Neural progenitor cell (in vitro differentiated cells): ENCODE results near the gene TICRR. TPM values are rescaled to one million over a fixed set of nuclear protein-coding genes. Genes with fewer than 3 reads are reported as not detected.

ENCODE experiments used
- DNase-seq: peaks from one replicate; pipeline ENCODE4 v3.0.0-alpha.2; 2016; ENCODE audit warnings: low spot score
- H2AFZ ChIP-seq: fragments of 200-600 bp; sonication (generic); replicated peaks from 2 replicates; pipeline ENCODE4 v1.6.1; 2016; ENCODE audit warnings: antibody characterized with exemption
- H3F3A ChIP-seq: fragments of 200-600 bp; sonication (generic); 2 replicates; pipeline ENCODE4 v1.6.1; 2016; ENCODE audit warnings: antibody characterized with exemption, low read depth
- H3K27ac ChIP-seq: fragments of 200-600 bp; sonication (generic); 2 replicates; pipeline ENCODE4 v1.5.1; 2016; ENCODE audit warnings: mild to moderate bottlenecking
- H3K27me3 ChIP-seq: fragments of 200-600 bp; sonication (generic); 2 replicates; pipeline ENCODE4 v1.6.1; 2016; ENCODE audit warnings: mild to moderate bottlenecking, moderate library complexity
- H3K36me3 ChIP-seq: fragments of 200-600 bp; sonication (generic); 2 replicates; pipeline ENCODE4 v1.5.1; 2016
- H3K4me1 ChIP-seq: fragments of 200-600 bp; sonication (generic); 2 replicates; pipeline ENCODE4 v1.6.1; 2016; ENCODE audit warnings: mixed run types
- H3K4me2 ChIP-seq: fragments of 200-600 bp; sonication (generic); 2 replicates; pipeline ENCODE4 v1.6.1; 2016
- H3K4me3 ChIP-seq: fragments of 200-600 bp; sonication (generic); 2 replicates; pipeline ENCODE4 v1.5.1; 2016
- H3K79me2 ChIP-seq: fragments of 200-600 bp; sonication (generic); 2 replicates; pipeline ENCODE4 v1.6.1; 2016; ENCODE audit warnings: low read depth
- H3K9ac ChIP-seq: fragments of 200-600 bp; sonication (generic); 2 replicates; pipeline ENCODE4 v1.6.1; 2016
- H3K9me3 ChIP-seq: fragments of 200-600 bp; sonication (generic); 2 replicates; pipeline ENCODE4 v1.5.1; 2016; ENCODE audit warnings: low read depth
- H4K20me1 ChIP-seq: fragments of 200-600 bp; sonication (generic); 2 replicates; pipeline ENCODE4 v1.6.1; 2016; ENCODE audit warnings: low read depth
- H3K27ac Mint-ChIP-seq: 3 replicates; pipeline ENCODE4 v1.8.0; 2021; ENCODE audit warnings: mixed read lengths
- H3K27me3 Mint-ChIP-seq: 2 replicates; pipeline ENCODE4 v1.8.0; 2022; ENCODE audit warnings: low read depth, mild to moderate bottlenecking, inconsistent platforms, moderate library complexity, mixed read lengths; ENCODE audit not compliant: insufficient read depth
- H3K36me3 Mint-ChIP-seq: 3 replicates; pipeline ENCODE4 v1.8.0; 2021; ENCODE audit warnings: mixed read lengths
- H3K4me1 Mint-ChIP-seq: 3 replicates; pipeline ENCODE4 v1.8.0; 2021; ENCODE audit warnings: mixed read lengths
- H3K4me3 Mint-ChIP-seq: 3 replicates; pipeline ENCODE4 v1.8.0; 2021; ENCODE audit warnings: mild to moderate bottlenecking, moderate library complexity, mixed read lengths
- H3K9me3 Mint-ChIP-seq: 3 replicates; pipeline ENCODE4 v1.8.0; 2020; ENCODE audit warnings: mixed read lengths
- EZH2 ChIP-seq: fragments of 200-600 bp; sonication (generic); IDR thresholded peaks from 2 replicates; pipeline ENCODE4 v1.6.1; 2017; ENCODE audit warnings: antibody characterized with exemption, mild to moderate bottlenecking, moderate library complexity
- EZH2phosphoT487 ChIP-seq: fragments of 200-600 bp; sonication (generic); IDR thresholded peaks from 2 replicates; pipeline ENCODE4 v1.6.1; 2017; ENCODE audit warnings: antibody characterized with exemption
- total RNA-seq: library from RNA; depleted of rRNA; stranded (reverse); fragments of >200 nt; gene quantifications from 2 replicates; pipeline ENCODE4 v1.2.3, GENCODE V29; 2015; ENCODE audit warnings: low replicate concordance
- TF ChIP-seq, protein P1 (sequence below): fragments of 200-600 bp; sonication (generic); IDR thresholded peaks from 2 replicates; pipeline ENCODE4 v1.5.1; 2017; ENCODE audit warnings: antibody characterized with exemption, mild to moderate bottlenecking

The TICRR gene
- total RNA-seq, 1 donor from 2014 or later, result 19.6 TPM

DNA sequence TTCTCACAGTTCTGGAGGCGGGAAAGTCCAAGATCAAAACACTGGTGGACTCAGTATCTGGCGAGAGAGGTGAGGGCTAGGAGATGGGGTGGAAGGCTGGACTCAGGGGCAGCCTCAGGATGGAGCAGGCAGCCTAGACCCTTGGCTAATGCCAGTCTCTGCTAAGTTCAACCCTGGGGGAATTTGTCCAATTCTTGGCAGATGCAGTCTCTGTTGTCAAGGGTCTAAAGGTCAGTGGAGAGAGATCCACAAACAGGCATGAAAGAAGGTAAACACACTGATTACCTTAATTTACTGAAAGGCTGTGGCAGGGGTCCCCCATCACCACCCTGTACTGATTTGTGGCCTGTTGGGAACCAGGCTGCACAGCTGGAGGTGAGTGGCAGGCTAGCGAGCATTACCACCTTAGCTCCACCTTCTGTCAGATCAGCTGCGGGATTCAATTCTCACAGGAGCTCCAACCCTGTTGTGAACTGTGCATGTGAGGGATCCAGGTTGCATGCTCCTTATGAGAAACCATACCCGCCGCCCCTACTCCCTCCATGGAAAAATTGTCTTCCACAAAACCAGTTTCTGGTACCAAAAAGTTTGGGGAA, 46.4 kb upstream of the TICRR start:
- Histone ChIP-seq H3K4me2 (no peak overlapping the region), H2AFZ (no peak overlapping the region), H3K9me3 (no peaks in the 10 kb centered on the region), H4K20me1 (no peaks in the 10 kb centered on the region), H3K4me1 (no peaks in the 10 kb centered on the region), H3K36me3 (no peaks in the 10 kb centered on the region), H3K4me3 (no peak overlapping the region), H3K9ac (no peak overlapping the region), H3F3A (no peaks in the 10 kb centered on the region), H3K79me2 (no peaks in the 10 kb centered on the region), H3K27me3 (no peaks in the 10 kb centered on the region), H3K27ac (no peak overlapping the region)
- Mint-ChIP-seq H3K27me3 (peaks cover 3% of the 10 kb centered on the region), H3K27ac (no peak overlapping the region), H3K9me3 (peaks cover 2% of the 10 kb centered on the region), H3K36me3 (no peaks in the 10 kb centered on the region), H3K4me1 (peaks cover 2% of the 10 kb centered on the region), H3K4me3 (no peak overlapping the region)
- no peak for DNase-seq
- TF ChIP-seq EZH2phosphoT487, result no peak
- no peak for TF ChIP-seq EZH2
- TF ChIP-seq, protein P1, sequence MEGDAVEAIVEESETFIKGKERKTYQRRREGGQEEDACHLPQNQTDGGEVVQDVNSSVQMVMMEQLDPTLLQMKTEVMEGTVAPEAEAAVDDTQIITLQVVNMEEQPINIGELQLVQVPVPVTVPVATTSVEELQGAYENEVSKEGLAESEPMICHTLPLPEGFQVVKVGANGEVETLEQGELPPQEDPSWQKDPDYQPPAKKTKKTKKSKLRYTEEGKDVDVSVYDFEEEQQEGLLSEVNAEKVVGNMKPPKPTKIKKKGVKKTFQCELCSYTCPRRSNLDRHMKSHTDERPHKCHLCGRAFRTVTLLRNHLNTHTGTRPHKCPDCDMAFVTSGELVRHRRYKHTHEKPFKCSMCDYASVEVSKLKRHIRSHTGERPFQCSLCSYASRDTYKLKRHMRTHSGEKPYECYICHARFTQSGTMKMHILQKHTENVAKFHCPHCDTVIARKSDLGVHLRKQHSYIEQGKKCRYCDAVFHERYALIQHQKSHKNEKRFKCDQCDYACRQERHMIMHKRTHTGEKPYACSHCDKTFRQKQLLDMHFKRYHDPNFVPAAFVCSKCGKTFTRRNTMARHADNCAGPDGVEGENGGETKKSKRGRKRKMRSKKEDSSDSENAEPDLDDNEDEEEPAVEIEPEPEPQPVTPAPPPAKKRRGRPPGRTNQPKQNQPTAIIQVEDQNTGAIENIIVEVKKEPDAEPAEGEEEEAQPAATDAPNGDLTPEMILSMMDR, result no peak

DNA sequence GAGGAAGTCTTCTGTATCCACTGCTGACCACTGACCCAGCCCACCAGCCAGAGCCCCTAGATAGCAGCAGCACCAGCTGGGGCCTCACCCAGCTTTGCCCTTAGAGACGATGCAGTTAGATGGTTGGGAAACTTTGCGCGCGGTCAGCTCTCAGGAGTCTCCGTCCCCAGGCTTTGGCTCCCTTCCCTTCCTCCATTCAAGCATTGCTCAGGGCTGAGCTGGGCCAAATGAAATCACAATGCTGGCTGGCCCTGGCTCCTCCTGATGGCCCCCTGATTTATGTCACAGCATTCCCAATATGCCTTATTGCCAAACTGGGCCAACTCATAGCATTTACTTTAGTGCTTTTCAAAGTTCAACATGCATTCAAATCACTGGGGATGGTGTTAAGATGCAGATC, 44.3 kb upstream of the TICRR start:
- Histone ChIP-seq H3K9ac (no peak overlapping the region), H3K9me3 (no peaks in the 10 kb centered on the region), H3F3A (no peaks in the 10 kb centered on the region), H3K4me3 (no peak overlapping the region), H3K27me3 (no peaks in the 10 kb centered on the region), H4K20me1 (no peaks in the 10 kb centered on the region), H2AFZ (no peak overlapping the region), H3K4me1 (no peaks in the 10 kb centered on the region), H3K36me3 (no peaks in the 10 kb centered on the region), H3K79me2 (no peaks in the 10 kb centered on the region), H3K4me2 (no peak overlapping the region), H3K27ac (no peak overlapping the region)
- Mint-ChIP-seq H3K9me3 (peaks cover 11% of the 10 kb centered on the region), H3K4me1 (peaks cover 2% of the 10 kb centered on the region), H3K27ac (no peak overlapping the region), H3K36me3 (no peaks in the 10 kb centered on the region), H3K27me3 (peaks cover 3% of the 10 kb centered on the region), H3K4me3 (no peak overlapping the region)
- DNase-seq, result no peak
- TF ChIP-seq, protein P1, result no peak
- no peak for TF ChIP-seq EZH2phosphoT487
- no peak for TF ChIP-seq EZH2

DNA sequence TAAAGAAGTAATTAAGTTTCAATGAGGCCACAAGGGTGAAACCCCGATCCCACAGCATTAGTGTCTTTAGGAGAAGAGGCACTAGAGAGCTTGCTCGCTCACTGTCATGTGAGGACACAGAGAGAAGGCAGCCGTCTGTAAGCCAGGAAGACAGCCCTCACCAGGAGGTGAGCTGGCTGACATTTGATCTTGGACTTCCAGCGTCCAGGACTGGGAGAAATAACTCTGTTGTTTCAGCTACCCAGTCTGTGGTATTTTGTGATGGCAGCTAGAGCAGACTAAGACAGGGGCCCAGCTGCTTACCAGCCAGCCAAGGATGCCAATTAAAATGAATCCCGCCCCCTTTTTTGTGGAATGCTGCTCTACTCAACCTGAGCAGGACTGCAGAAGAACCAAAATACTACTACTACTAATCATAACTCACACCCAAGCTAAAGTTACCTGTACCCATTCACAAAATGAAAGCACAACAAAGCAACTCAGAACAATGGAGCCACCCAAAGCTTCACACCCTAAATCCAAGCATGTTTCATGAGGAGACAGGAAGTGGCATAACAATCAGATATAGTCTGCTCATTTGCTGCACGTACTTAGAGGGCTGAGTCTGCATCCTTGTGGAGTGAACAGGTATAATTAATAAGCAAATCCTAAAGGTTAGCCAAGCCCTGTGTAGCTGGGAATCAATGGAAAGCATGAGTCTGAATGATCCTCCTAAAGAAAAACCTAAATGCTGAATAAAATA, 43.3 kb upstream of the TICRR start:
- Mint-ChIP-seq H3K27me3 (peaks cover 3% of the 10 kb centered on the region), H3K4me1 (peaks cover 2% of the 10 kb centered on the region), H3K9me3 (peaks cover 11% of the 10 kb centered on the region), H3K4me3 (no peak overlapping the region), H3K27ac (no peak overlapping the region), H3K36me3 (no peaks in the 10 kb centered on the region)
- Histone ChIP-seq H3K79me2 (no peaks in the 10 kb centered on the region), H3K9me3 (no peaks in the 10 kb centered on the region), H3K36me3 (no peaks in the 10 kb centered on the region), H3F3A (no peaks in the 10 kb centered on the region), H4K20me1 (no peaks in the 10 kb centered on the region), H3K4me2 (no peak overlapping the region), H3K9ac (no peak overlapping the region), H3K4me3 (no peak overlapping the region), H2AFZ (no peak overlapping the region), H3K27me3 (no peaks in the 10 kb centered on the region), H3K4me1 (no peaks in the 10 kb centered on the region), H3K27ac (no peak overlapping the region)
- TF ChIP-seq EZH2phosphoT487 (no peak), EZH2 (no peak)
- TF ChIP-seq, protein P1, result no peak
- DNase-seq, result no peak
